ENCODE results near the gene SNTB2. TPM values are rescaled to one million over a fixed set of nuclear protein-coding genes. Genes with fewer than 3 reads are reported as not detected.

The SNTB2 gene
- total and polyA plus RNA-seq, 9 of the 15 experiments (the other 6 are each of a cell fraction or from before 2014, with no cell fraction given) = 1.2 to 13.7 (median 5.7) TPM

DNA sequence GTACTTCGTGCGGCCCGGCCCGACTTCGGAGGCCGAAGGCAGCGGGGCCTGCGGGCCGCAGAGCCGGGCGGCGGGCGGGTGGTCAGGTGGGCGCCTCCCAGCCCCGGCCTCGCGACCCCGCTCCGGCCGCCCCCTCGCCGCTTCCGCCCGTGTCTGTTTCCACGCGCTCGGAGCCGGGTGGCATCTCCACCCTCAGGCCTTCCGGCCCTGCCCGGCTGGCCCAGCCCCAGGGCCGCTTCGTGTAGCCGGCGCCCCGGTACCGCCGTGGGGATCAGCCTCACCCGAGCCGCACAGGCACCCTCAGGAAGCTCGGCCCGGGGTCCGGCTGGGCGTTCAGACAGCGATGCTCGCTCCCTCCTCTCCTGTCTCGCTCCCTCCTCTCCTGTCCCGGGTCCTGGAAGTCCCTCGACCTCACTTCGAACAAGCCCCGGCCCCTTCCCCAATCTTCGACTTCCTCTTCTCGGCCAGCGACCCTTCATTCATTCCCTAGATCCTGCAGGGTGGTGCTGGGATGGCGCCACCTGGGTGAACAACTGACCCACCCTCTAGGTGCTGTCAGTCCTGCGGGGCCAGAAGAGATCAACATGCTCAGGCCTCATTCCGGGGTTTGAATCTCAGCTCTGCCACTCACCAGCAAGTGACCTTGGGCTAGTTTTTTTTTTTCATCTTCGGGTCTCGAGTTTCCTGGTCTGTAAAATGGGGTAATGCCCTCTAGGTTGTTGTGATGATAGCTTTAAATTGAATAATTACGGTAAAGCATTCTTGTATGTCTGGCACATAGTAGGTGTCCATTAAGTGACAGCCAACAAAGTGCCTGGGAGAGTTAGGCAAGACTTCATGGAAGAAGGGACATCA lies 124.8 kb downstream of the SNTB2 start (continued):
- TF ChIP-seq, protein P1, sequence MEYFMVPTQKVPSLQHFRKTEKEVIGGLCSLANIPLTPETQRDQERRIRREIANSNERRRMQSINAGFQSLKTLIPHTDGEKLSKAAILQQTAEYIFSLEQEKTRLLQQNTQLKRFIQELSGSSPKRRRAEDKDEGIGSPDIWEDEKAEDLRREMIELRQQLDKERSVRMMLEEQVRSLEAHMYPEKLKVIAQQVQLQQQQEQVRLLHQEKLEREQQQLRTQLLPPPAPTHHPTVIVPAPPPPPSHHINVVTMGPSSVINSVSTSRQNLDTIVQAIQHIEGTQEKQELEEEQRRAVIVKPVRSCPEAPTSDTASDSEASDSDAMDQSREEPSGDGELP (CRISPR knock-in tag; IDR thresholded peaks at IDR 0.05; ENCODE audit: borderline replicate concordance) = peak; percentile 46; the same call in 1 of the 2 replicates
- TF ChIP-seq GATAD2B (IDR thresholded peaks at IDR 0.05; ENCODE audit: borderline replicate concordance) (no peak), KAT7 (CRISPR knock-in tag; IDR thresholded peaks at IDR 0.05; ENCODE audit: borderline replicate concordance) (peak; percentile 79; the same call in 1 of the 2 replicates), ZKSCAN1 (IDR thresholded peaks at IDR 0.05; ENCODE audit: low read depth, low read length) (peak; percentile 92), TAF9B (IDR thresholded peaks at IDR 0.05; ENCODE audit: partially characterized antibody) (no peak), HNRNPK (IDR thresholded peaks at IDR 0.05; ENCODE audit: low read depth, low read length, poor library complexity, severe bottlenecking) (no peak), TEAD4 (IDR thresholded peaks at IDR 0.05; ENCODE audit: low read length) (no peak), TEAD4 (CRISPR knock-in tag; IDR thresholded peaks at IDR 0.05; ENCODE audit: borderline replicate concordance) (no peak), FOXK2 (conservative IDR thresholded peaks at IDR 0.05 in 1 of 2, IDR thresholded peaks at IDR 0.05 in 1 of 2; ENCODE audit: low read depth in 2 of 2) (peak; percentile 35 to 53; a peak in 1 of 4 replicates), DACH1 (IDR thresholded peaks at IDR 0.05; ENCODE audit: partially characterized antibody) (no peak), GATA2 (CRISPR knock-in tag; IDR thresholded peaks at IDR 0.05) (no peak), ZNF318 (IDR thresholded peaks at IDR 0.05; ENCODE audit: borderline replicate concordance in 1 of 2, low read depth in 1 of 2) (no peak), E2F4 (CRISPR knock-in tag; IDR thresholded peaks at IDR 0.05; ENCODE audit: low read depth) (no peak), MAFF (IDR thresholded peaks at IDR 0.05; ENCODE audit: low read length) (no peak)
- TF ChIP-seq, protein P2, sequence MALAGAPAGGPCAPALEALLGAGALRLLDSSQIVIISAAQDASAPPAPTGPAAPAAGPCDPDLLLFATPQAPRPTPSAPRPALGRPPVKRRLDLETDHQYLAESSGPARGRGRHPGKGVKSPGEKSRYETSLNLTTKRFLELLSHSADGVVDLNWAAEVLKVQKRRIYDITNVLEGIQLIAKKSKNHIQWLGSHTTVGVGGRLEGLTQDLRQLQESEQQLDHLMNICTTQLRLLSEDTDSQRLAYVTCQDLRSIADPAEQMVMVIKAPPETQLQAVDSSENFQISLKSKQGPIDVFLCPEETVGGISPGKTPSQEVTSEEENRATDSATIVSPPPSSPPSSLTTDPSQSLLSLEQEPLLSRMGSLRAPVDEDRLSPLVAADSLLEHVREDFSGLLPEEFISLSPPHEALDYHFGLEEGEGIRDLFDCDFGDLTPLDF (CRISPR knock-in tag; IDR thresholded peaks at IDR 0.05) = 0 out of 2 replicates have a peak, but pooled peaks have one; percentile 4

Data from K562 (cell line).